Trophoblast cell (in vitro differentiated cells and primary cell): Measurements from ENCODE around the gene MYADML2.

Source experiments
- DNase-seq, 2 donors: peaks; one replicate each; pipeline ENCODE4 v3.0.0-alpha.2; 2016
- H2AFZ ChIP-seq: 2 replicates; pipeline ENCODE4 v1.6.1; 2013; ENCODE audit warnings: low read length, moderate library complexity, mild to moderate bottlenecking; ENCODE audit not compliant: insufficient read depth, poor library complexity
- H2AK5ac ChIP-seq: 2 replicates; pipeline ENCODE4 v1.6.1; 2013; ENCODE audit warnings: mild to moderate bottlenecking, low read length
- H2BK120ac ChIP-seq: 2 replicates; pipeline ENCODE4 v1.6.1; 2013; ENCODE audit warnings: low read length, mild to moderate bottlenecking, moderate library complexity; ENCODE audit not compliant: insufficient read depth, poor library complexity
- H2BK12ac ChIP-seq: 2 replicates; pipeline ENCODE4 v1.6.1; 2013; ENCODE audit warnings: mild to moderate bottlenecking, low read length, moderate library complexity
- H2BK5ac ChIP-seq: 2 replicates; pipeline ENCODE4 v1.6.1; 2013; ENCODE audit warnings: low read length, low read depth, moderate library complexity, mild to moderate bottlenecking; ENCODE audit not compliant: poor library complexity
- H3K14ac ChIP-seq: 2 replicates; pipeline ENCODE4 v1.6.1; 2013; ENCODE audit warnings: mild to moderate bottlenecking, low read length
- H3K18ac ChIP-seq: 2 replicates; pipeline ENCODE4 v1.6.1; 2013; ENCODE audit warnings: mild to moderate bottlenecking, low read length
- H3K23ac ChIP-seq: 2 replicates; pipeline ENCODE4 v1.6.1; 2013; ENCODE audit warnings: low read length
- H3K27ac ChIP-seq: 2 replicates; pipeline ENCODE4 v1.5.1; 2013; ENCODE audit warnings: low read depth, mild to moderate bottlenecking, inconsistent platforms, low read length, moderate library complexity
- H3K27me3 ChIP-seq: 2 replicates; pipeline ENCODE4 v1.6.1; 2013; ENCODE audit warnings: inconsistent platforms, mild to moderate bottlenecking, low read length, moderate library complexity; ENCODE audit not compliant: insufficient read depth
- H3K36me3 ChIP-seq, 2 experiments: 1 replicate in 1 of 2; 2 replicates in 1 of 2; pipeline ENCODE4 v1.6.1; 2013; ENCODE audit warnings: low read length in 2 of 2, mild to moderate bottlenecking in 2 of 2, moderate library complexity in 1 of 2; ENCODE audit not compliant: insufficient read depth in 2 of 2, control insufficient read depth in 1 of 2
- H3K4ac ChIP-seq: 2 replicates; pipeline ENCODE4 v1.6.1; 2013; ENCODE audit warnings: low read depth, mild to moderate bottlenecking, low read length, moderate library complexity
- H3K4me1 ChIP-seq, 2 experiments: 1 replicate in 1 of 2; 2 replicates in 1 of 2; pipeline ENCODE4 v1.6.1; 2013; ENCODE audit warnings: low read length in 2 of 2, mild to moderate bottlenecking in 2 of 2, moderate library complexity in 1 of 2; ENCODE audit not compliant: insufficient read depth in 2 of 2, control insufficient read depth in 1 of 2
- H3K4me2 ChIP-seq: 2 replicates; pipeline ENCODE4 v1.6.1; 2013; ENCODE audit warnings: inconsistent platforms, mild to moderate bottlenecking, low read length, moderate library complexity
- H3K4me3 ChIP-seq: 2 replicates; pipeline ENCODE4 v1.5.1; 2013; ENCODE audit warnings: mild to moderate bottlenecking, low read depth, low read length, inconsistent platforms
- H3K79me1 ChIP-seq: one replicate; pipeline ENCODE4 v1.6.1; 2013; ENCODE audit warnings: low read length
- H3K79me2 ChIP-seq: 2 replicates; pipeline ENCODE4 v1.6.1; 2013; ENCODE audit warnings: low read length, mild to moderate bottlenecking; ENCODE audit not compliant: control insufficient read depth, insufficient read depth, poor library complexity
- H3K9ac ChIP-seq: 2 replicates; pipeline ENCODE4 v1.6.1; 2013; ENCODE audit warnings: mild to moderate bottlenecking, low read length
- H3K9me3 ChIP-seq: 2 replicates; pipeline ENCODE4 v1.6.1; 2013; ENCODE audit warnings: low read depth, mild to moderate bottlenecking, control low read depth, inconsistent platforms, low read length; ENCODE audit not compliant: insufficient read depth
- H4K12ac ChIP-seq: 2 replicates; pipeline ENCODE4 v1.6.1; 2013; ENCODE audit warnings: low read depth, mild to moderate bottlenecking, low read length, moderate library complexity
- H4K8ac ChIP-seq: 2 replicates; pipeline ENCODE4 v1.6.1; 2013; ENCODE audit warnings: low read depth, mild to moderate bottlenecking, low read length, moderate library complexity
- H4K91ac ChIP-seq: one replicate; pipeline ENCODE4 v1.6.1; 2013; ENCODE audit warnings: low read depth, mild to moderate bottlenecking, low read length, moderate library complexity
- WGBS: extraction: QIAGEN DNeasy Blood & Tissue Kit; methylation state at CpG from one replicate; pipeline ENCODE4 v1.1.7; 2013; ENCODE audit warnings: missing lambda C conversion rate; ENCODE audit not compliant: insufficient read length, insufficient coverage; ENCODE audit errors: extremely low coverage; 5-methylcytosine and 5-hydroxymethylcytosine counted together

The MYADML2 gene

DNA sequence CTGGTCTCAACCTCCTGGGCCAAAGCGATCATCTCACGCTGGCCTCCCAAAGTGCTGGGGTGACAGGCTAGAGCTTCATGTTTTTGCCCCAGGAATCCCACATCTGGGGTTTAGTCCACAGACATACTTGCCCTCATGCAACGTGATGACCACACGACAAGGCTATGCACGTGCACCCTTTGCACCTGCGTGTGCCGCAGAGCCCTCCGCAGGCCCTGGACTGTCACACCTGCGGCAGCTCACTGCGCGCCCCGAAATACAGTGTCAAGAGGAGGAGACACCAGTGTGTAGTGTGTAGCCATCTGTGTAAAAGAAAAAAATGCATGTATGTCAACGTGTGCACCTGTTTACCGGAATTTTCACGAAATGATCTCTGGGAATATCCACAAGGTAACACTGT is 3.5 kb upstream of the MYADML2 start:
- DNase-seq: peak; percentile 60 to 71
- no peak overlapping the region for H3K18ac ChIP-seq
- H3K9ac ChIP-seq: no peak overlapping the region
- no peak overlapping the region for H3K23ac ChIP-seq
- H4K12ac ChIP-seq: no peak overlapping the region
- H2BK12ac ChIP-seq: no peak overlapping the region
- no peaks in the 10 kb centered on the region for H3K79me2 ChIP-seq
- H3K27ac ChIP-seq: no peak overlapping the region
- no CpG with 5 or more reads among the region's 15 CpGs for WGBS
- H3K4me1 ChIP-seq: peaks cover 0 to 2% of the 10 kb centered on the region in 2 experiments
- H2BK120ac ChIP-seq: no peak overlapping the region
- no peaks in the 10 kb centered on the region for H3K36me3 ChIP-seq
- H3K9me3 ChIP-seq: peaks cover 3% of the 10 kb centered on the region
- H2BK5ac ChIP-seq: no peak overlapping the region
- no peak overlapping the region for H2AFZ ChIP-seq
- H2AK5ac ChIP-seq: no peak overlapping the region
- no peak overlapping the region for H4K8ac ChIP-seq
- H4K91ac ChIP-seq: no peak overlapping the region
- H3K4me3 ChIP-seq: no peak overlapping the region
- H3K4ac ChIP-seq: no peak overlapping the region
- H3K27me3 ChIP-seq: no peaks in the 10 kb centered on the region
- H3K14ac ChIP-seq: no peak overlapping the region
- no peaks in the 10 kb centered on the region for H3K79me1 ChIP-seq
- no peak overlapping the region for H3K4me2 ChIP-seq

DNA sequence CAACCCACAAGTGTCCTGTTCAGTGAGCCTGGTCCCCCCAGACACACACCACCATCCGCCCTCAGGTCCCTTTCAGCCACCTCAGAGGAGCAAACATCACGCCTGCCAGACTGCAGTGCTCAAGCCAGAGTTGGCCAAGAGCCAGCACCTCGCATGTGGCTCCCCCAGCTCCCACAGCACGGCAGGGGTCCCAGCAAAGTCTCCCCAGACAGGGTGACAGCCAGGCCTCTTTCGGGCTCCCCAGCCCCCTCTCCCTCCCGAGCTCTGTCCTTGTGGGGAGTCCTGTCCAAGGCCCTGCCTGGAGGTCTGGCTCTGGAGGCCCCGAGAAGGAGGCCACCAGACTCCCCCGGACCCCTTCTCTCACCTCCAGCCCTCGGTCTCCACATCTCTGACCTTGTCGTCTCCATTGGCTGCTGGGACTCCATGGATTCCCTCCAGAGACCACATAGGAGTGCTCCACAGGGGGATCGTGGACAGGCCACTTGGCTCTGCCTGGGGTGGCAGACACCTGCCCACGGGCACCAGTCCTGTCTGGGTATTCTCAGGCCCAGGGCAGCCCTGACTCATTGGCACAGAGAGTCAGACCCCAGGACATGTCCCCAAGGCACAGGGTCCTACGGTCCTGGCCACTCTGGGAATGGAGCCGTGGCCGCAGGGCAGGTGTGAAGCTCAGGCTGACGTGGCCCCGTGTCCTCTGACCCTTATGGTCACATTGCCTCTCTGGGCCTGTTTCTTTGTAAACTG is 1.8 kb upstream of the MYADML2 start:
- no peak overlapping the region for H3K4me3 ChIP-seq
- no peak overlapping the region for H3K27ac ChIP-seq
- H3K36me3 ChIP-seq: no peaks in the 10 kb centered on the region
- H3K4ac ChIP-seq: no peak overlapping the region
- H3K9ac ChIP-seq: no peak overlapping the region
- peaks cover 3% of the 10 kb centered on the region for H3K9me3 ChIP-seq
- H3K14ac ChIP-seq: no peak overlapping the region
- no peak overlapping the region for H2BK5ac ChIP-seq
- no peak overlapping the region for H4K8ac ChIP-seq
- no peaks in the 10 kb centered on the region for H3K4me1 ChIP-seq
- WGBS: no CpG with 5 or more reads among the region's 17 CpGs
- H3K79me1 ChIP-seq: no peaks in the 10 kb centered on the region
- H2BK120ac ChIP-seq: no peak overlapping the region
- no peaks in the 10 kb centered on the region for H3K79me2 ChIP-seq
- no peak overlapping the region for H2AFZ ChIP-seq
- no peak overlapping the region for H3K4me2 ChIP-seq
- H3K18ac ChIP-seq: no peak overlapping the region
- H3K27me3 ChIP-seq: no peaks in the 10 kb centered on the region
- no peak overlapping the region for H4K12ac ChIP-seq
- no peak overlapping the region for H4K91ac ChIP-seq
- DNase-seq: peak; percentile 58 to 59
- H2BK12ac ChIP-seq: no peak overlapping the region
- no peak overlapping the region for H3K23ac ChIP-seq
- no peak overlapping the region for H2AK5ac ChIP-seq

DNA sequence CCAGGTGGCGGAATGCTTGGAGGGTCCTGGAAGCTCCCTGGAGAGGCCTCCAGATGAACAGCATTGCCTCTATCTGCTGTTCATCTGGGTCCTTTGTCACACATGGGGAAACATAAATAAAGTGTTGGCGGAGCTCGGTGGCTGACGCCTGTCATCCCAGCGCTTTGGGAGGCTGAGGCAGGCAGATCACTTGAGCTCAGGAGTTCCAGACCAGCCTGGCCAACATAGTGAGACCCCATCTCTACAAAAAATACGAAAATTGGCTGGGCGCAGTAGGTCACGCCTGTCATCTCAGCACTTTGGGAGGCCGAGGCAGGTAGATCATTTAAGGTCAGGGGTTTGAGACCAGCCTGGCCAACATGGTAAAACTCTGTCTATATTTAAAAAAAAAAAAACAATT is 2.2 kb downstream of the MYADML2 start:
- Histone ChIP-seq H3K4me1 (no peaks in the 10 kb centered on the region), H3K9ac (no peak overlapping the region), H3K4ac (no peak overlapping the region), H3K27ac (no peak overlapping the region), H4K12ac (no peak overlapping the region), H3K4me2 (no peak overlapping the region), H3K36me3 (no peaks in the 10 kb centered on the region), H4K91ac (no peak overlapping the region), H3K79me1 (no peaks in the 10 kb centered on the region), H2BK5ac (no peak overlapping the region), H3K27me3 (no peaks in the 10 kb centered on the region), H4K8ac (no peak overlapping the region), H3K14ac (no peak overlapping the region), H3K23ac (no peak overlapping the region), H2AFZ (no peak overlapping the region), H2BK12ac (no peak overlapping the region), H2BK120ac (no peak overlapping the region), H3K4me3 (no peak overlapping the region), H3K18ac (no peak overlapping the region), H3K9me3 (peaks cover 3% of the 10 kb centered on the region), H2AK5ac (no peak overlapping the region), H3K79me2 (no peaks in the 10 kb centered on the region)
- no CpG with 5 or more reads among the region's 9 CpGs for WGBS
- DNase-seq: no peak

DNA sequence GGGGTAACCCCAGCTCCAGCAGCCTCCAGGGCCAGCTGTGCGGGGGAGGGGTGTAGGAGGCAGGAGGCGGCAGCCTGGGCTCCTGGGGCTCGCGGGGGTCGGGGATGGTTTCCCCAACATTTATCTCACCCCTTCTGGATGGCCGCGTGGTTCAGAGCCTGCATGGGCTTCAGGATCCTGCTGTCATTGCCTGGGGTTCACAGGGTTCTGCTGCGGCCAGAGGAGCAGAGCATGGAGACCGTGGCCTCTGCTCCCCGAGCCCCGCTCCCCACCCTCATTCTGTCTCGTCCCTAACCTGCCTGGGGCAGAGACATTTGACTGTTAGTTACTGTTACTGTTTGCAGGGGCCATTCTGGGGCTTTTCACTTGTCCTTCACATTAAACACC is 4.9 kb downstream of the MYADML2 start:
- no peaks in the 10 kb centered on the region for H3K4me1 ChIP-seq
- WGBS: no CpG with 5 or more reads among the region's 12 CpGs
- H3K4ac ChIP-seq: no peak overlapping the region
- no peak overlapping the region for H3K14ac ChIP-seq
- no peak overlapping the region for H3K4me2 ChIP-seq
- no peaks in the 10 kb centered on the region for H3K27me3 ChIP-seq
- H3K27ac ChIP-seq: no peak overlapping the region
- H2BK12ac ChIP-seq: no peak overlapping the region
- H3K36me3 ChIP-seq: no peaks in the 10 kb centered on the region
- no peak overlapping the region for H3K4me3 ChIP-seq
- H3K18ac ChIP-seq: no peak overlapping the region
- no peak overlapping the region for H2BK5ac ChIP-seq
- H2AFZ ChIP-seq: no peak overlapping the region
- H3K79me1 ChIP-seq: peaks cover 3% of the 10 kb centered on the region
- no peak overlapping the region for H3K9ac ChIP-seq
- H3K23ac ChIP-seq: no peak overlapping the region
- no peak overlapping the region for H4K12ac ChIP-seq
- H2AK5ac ChIP-seq: no peak overlapping the region
- H2BK120ac ChIP-seq: no peak overlapping the region
- no peak overlapping the region for H4K91ac ChIP-seq
- H3K79me2 ChIP-seq: no peaks in the 10 kb centered on the region
- DNase-seq: no peak
- no peaks in the 10 kb centered on the region for H3K9me3 ChIP-seq
- H4K8ac ChIP-seq: no peak overlapping the region
